HG03469 (cell line): ENCODE data around the gene KIAA1755.

Experiments
- ATAC-seq: cut with Tn5 transposase; IDR thresholded peaks from one replicate; pipeline ENCODE4 v1.9.1; 2021; ENCODE audit warnings: mild to moderate bottlenecking, moderate library complexity, moderate number of reproducible peaks; ENCODE audit not compliant: unreplicated experiment

Gene KIAA1755

DNA sequence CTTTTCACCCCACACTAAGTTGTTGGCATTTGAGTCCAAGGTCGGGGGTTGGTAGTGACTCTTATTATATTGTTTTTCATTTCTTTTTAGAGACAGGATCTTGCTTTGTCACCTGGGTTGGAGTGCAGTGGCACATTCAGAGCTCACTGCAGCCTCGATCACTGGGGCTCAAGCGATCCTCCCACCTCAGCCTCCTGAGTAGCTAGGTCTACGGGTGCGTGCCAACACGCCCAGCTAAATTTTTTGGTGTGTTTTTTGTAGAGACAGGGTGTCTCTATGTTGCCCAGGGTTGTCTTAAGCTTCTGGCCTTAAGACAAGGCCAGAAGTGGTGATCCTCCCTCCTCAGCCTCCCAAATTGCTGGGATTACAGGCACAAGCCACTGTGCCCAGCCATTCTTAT is 70.4 kb downstream of the KIAA1755 start:
- no peak for ATAC-seq

DNA sequence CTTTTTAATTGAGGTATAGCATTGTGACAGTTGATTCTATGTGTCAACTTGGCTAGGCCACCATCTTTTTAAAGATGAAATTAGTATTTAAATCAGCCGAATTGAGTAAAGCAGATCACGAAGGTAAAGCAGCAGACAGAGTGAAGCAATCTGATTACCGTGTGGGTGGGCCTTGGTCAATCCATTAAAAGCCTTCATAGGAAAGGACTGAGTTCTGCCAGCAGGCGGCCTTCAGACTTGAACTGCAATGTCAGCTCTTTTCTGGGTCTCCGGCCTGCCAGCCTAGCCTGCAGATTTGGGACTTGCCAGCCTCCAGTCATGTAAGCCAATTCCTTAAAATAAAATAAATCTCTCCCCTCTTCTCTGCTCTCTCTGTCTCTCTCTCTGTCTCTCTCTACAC is 73.0 kb downstream of the KIAA1755 start:
- ATAC-seq: no peak

DNA sequence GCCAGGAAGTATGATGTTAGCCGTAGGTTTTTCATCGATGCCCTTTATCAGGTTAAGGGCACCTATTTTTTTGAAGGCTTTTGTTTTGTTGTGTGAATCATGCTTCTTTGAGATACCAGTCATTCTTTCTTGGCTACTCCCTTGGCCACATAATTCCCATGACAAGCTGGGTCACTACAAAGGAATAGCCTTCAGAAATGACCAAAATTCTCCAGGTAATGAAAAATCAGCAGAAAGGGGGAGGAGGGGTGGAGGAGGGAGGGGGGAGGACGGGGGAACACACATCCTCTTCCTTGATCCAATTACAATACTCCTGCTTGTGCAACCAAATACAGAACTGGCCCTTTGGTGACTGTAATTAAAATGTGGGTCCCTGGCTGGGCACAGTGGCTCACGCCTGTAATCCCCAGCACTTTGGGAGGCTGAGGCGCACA is 73.7 kb downstream of the KIAA1755 start:
- no peak for ATAC-seq

DNA sequence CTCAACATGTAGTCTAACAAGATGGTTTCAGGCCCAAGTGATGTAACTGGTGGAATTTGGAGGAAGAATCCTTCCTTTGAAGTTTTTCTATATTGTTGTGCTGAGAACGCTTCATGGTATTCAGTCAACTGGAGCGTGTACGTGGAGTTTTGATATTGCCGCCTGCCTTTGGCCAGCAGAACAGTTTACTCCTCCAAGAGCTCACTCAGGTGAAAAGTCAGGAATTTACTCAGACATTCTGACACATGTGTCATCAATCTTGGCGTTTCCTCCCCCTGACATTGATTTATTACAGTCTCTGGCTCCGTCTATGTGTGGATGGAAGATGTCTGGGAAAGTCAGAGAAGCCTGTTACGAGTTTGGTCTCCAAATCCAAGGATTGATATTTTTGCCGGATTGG is 76.4 kb downstream of the KIAA1755 start:
- ATAC-seq: no peak

DNA sequence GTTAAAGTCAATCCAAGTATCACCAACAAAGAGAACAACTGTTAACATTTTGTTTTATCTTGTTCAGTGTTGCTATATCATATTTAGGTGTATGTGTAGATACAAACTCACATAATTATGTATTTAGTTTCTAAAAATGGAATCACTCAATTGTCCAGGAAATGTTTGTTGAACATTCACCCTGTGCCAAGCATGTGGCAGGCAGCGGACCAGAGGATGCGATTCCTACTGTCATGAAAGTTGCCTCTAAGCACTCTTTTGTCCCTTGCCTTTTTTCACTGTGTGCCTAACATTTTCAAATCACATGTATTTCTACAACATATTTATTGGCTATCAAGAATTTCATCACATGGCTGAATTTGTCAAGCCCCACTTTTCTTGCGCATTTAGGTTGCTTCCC is 78.6 kb downstream of the KIAA1755 start:
- ATAC-seq: no peak

DNA sequence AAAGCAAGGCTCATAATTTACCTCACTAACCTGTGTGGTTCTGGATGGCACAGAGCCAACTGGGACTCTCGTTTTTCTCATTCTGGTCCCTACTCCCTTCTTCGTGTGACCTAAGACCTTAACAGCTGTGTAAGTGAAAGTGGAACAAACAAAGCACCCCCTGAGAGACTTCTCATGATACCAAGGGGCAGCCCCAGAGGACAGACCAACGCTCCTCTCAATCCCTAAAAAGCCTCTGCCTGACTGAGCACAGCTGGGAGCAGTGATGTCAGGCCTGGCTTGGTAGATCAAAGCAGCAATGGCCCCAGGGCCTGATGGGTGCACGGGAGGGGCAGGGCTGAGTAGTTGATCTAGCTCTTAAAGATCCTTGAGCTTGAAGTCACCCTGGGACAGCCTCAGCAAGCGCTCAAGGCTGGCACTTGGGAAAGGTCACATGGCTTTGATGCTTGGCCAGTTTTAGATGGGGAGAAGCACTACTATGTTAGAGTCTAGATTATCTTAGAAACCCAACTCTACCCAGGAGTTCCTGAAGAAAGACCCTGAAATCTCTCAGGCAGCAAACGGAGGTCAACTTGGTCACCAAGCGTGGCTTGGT is 79.2 kb downstream of the KIAA1755 start:
- ATAC-seq: peak; percentile 46

DNA sequence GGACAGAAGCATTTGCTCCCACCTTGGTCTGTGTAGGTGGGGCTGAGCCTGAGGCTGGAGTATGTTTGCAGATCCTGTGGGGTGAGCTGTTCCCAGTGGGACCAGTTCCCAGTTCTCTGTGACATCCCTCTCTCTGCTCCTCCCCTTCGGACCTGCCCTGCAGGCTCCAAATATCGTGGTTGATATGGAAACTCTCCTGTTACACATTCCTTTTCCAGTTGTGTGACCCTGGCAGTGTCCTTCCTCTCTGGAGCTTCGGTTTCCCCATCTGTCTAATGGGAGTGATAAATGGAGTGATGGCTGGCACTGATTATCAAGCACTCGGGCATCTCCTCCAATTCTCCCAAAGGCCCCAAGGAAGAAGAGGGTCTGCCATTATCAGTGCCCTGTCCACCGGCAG is 79.8 kb downstream of the KIAA1755 start:
- ATAC-seq: no peak

DNA sequence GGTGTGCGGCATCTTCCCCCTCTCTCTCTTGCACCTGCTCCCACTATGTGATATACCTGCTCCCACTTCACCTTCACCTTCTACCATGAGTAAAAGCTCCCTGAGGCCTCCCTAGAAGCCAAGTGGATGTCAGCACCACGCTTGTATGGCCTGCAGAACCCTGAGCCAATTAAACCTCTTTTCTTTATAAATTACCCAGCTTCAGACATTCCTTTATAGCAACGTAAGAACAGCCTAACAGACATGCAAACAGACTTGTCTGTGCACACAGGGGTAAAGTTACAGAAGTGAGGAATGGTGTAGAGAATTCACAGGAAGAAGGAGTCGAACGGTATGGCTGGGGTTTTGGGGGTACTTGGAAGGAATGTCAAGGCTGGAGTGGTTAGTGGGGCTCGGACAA is 80.7 kb downstream of the KIAA1755 start:
- no peak for ATAC-seq

DNA sequence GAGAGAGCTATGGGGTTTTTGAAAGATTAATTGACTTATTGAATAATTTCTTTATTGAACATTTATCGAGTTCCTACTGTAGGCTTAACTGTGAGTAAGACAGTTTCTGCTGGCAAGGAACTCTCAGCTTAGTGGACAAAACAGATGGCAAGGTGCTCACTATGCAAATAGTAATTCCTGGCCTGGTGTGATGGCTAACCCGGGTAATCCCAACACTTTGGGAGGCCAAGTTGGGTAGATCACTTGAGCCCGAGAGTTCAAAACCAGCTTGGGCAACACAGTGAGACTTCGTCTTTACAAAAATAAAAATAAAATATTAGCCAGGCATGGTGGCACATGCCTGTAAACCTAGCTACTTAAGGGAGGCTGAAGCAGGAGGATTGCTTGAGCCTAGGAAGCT is 82.0 kb downstream of the KIAA1755 start:
- ATAC-seq: no peak

DNA sequence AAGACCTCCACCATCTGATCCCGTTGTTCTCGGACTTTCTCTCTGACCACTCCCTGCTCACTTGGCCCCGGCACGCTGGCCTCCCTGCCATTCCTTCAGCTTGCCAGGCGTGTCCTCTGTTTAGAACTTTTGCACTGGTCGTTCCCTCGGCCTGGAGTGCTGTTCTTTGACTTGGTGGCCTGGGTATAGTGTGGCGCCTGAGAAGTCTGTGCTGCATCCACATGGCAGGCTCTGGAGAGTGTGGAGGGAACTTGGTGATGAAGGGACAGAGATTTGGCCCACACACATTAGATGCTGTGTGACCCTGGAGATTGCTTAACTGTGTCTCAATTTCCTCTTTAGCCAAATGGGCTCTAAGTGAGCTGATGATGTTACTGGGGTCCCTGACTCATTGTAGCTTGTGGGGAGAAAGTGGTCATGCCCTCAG is 82.5 kb downstream of the KIAA1755 start:
- ATAC-seq: no peak

DNA sequence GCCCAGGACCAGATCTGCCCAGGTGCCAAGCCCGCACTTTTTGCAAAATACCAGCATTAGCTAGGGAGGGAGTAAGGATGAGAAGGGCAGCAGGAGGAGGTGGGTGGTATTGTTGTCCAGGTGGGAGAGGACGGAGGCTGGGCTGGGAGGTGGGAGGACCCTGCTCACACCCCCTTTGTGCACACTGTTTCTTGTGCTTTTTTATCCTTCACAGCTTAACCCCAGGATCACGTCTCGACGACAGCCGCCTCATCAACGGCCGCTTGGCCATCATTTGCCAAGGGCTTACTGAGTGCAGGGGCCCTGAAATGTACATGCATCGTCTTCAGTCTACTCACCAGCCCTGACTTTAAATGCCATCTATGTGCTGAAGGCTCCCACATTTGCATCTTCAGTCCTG is 83.3 kb downstream of the KIAA1755 start:
- ATAC-seq: no peak

DNA sequence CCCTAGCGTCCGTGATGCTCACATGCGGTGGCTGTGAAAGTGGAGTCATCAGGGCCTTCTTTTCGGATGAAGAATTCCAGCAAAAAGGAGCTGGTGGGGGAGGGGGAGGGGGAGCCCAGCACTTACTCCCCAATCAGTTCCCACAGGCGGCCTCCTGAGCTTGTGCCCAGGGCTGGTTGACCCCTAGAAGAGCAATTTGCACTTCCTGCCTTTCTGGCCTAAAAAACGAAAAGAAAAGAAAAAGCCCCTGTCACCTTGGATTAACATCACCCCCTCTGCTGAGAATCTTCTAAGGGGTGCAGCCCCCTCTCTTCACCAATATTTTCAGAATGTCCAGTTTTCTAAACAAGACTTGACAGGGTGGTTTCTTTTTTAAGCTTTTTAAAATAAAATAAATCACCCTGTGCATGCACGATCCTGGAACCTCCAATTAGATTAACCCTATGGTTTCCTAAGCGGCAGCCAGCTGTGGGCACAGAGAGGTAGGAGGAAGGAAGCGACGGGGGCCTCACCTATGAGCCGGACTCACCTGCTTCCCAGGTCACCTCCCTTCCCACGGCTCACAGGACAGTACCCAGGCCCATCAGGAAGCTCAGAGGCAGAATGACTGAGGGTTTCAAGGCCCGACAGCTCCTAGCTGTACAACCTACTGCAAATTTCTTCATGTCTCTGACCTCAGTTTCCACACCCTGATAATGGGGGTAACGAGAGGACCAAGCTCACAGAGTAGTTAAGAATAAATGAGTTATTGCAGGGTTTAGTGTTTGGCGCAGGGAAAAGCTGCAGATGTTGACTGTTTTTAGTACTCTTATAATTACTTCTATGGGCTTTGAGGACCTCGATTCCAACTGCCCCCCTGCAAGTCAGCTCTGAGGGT is 85.0 kb downstream of the KIAA1755 start:
- no peak for ATAC-seq

DNA sequence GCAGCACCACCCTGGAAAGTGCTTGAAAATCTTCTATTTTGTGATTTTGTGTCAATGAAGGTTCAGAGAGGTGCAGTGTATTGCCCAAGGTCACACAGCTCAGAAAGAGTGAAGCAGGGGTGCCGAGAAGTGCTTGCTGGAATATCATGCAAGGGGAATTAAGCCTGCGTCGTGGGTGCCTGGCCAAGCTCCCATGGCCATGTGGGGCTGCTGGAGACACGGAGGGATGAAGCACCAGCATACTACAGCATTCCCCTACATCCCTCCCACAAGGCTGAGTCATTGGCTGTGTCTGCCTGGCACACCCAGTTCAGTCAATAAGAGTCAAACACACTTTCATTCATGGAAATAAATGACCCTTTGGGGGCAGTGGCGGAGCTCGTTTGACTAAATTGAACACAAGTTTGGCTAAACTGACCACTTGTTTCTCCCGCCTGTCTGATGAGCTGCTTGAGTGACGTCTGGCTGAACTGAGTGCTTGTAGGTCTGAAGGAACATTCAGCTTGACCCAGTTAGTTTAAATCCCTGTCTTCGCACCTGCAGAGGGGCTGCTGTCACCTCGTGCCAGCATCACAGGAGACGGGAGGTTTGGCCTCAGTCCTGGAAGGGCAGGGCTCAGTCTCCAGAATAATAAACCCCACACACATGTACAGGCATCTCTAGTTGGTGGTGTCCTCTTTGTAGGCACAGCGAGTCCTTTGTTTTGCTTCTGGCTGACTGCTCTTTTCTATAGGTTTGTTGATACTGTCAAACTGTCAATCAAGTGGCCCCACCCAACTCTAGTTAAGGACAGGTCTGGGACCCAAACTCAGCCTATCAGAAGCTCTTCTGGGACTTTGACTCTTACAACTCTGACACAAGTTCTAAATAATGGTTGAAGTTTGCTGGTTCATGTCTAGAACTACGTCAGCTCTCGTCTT is 87.0 kb downstream of the KIAA1755 start:
- ATAC-seq: no peak

DNA sequence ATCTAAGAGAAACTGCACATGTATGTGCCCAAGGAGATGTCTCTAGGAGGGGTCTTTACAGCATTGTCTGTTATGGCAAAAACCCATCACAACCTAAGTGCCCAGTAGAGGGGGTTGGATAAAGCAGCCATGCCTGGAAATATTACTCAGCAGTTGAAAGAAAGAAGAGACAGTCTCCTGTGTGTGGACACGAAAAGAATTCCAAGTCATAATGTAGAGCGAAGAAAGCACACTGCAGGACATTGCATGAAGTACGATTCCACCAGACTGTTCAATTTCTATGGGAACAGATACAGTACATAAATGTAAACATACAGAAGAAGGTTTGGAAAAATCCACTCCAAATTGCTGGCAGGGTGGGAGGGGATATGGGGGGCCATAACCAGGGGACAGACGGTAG is 88.1 kb downstream of the KIAA1755 start:
- ATAC-seq: no peak

DNA sequence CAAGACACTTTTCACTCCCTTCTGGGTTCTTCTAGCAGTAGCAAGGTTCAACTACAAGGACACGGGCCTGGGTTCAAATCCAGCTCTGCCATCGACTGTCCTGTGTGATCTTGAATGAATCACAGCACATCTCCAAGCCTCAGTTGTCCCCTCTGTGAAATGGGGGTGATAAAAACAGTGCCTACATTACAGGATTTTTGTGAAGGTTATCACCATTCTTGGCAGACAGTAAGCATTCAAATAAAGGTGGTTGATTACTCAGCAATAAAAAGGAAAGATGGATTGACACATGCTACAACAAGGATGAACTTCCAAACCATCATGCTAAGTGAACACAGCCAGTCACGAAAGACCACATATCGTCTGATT is 88.9 kb downstream of the KIAA1755 start:
- no peak for ATAC-seq

DNA sequence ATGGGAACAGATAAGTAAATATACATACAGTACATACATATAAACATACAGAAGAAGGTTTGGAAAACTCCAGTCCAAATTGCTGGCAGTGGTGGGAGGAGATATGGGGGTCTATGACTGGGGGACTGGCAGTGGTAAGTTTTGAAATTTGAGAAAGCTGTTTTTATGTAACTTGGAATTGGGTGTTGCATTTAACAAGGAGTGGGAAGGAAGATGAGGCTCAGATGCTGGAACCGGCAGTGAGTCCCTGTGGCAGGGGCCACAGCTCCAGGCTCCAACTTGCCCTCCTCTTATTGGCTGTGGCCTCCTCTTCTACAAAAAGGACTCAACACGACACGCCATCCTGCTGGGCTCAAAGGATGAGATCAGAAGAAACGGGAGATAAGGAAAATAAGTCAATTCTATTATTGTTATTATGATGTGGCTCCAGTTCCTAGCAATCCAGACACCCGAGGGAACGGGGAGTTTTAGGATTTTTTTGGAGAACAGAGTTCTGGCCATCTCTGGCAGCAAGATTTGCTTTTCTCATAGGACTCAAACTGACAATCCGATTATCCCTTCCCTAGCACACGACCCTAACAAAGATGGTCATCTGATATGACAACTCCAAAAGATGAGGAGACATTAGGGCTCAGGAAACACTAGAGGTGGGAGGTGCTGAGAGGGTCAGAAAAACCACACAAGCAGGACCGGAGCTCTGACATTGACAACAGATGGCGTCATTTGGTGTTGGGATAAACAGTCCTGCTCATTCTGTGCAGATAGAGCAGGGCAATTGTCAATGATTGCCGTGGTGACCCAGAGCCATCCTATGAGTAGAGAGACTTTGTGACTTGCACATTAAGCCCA is 89.5 kb downstream of the KIAA1755 start:
- ATAC-seq: no peak

DNA sequence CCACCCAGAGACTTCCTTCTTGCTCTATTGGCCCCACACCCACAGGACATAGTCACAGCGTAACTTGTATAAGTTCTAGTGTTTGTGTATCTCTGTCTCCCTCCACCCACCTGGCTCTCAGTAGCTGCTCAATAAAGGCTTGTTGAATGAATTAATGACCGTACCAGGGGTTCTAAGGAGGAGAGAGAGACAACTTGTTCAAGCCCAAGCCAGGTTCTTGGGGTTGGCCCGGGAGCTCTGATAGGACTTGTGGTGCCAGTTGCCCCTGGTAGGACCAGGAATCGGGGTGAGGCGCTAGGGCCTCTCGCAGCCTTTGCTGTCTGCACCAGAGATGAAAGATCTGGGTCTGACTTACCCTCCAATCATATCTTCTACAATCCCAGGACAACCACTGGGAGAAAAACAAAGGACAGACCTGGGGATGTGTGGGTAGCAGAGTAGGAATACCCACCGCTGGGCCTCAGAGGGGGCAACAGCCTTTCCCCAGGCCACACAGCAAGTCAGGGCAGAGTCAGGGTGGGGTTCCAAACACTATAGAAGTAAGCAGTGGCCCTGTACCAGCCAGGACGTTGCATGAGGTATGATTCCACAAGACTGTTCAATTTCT is 90.2 kb downstream of the KIAA1755 start:
- ATAC-seq: no peak

DNA sequence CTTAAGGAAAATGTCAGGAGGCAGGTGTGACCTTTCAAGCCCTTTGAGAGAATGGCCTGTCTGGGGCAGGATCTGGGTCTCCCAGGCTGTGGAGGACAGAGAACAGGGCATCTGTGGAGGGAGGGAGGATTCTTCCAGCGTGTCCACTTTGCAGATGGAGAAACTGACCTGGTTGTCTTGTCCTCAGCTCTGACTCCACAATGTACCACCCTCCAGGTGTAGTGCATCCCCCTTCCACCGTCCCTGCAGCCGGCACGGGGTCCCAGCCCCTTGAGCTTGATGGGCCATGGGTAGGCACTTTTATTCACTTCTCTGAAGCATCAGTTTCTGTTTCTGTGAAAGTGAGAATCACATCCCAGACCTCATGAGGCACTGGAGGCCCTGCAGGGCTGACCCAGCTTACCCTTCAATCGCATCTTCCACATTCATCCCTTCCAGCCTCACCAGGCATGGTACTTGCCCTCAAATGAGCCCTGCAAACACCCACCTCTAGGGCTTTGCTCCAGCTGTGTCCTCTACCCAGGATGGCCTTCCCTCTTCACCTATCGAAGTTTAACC is 90.8 kb downstream of the KIAA1755 start:
- ATAC-seq: no peak

DNA sequence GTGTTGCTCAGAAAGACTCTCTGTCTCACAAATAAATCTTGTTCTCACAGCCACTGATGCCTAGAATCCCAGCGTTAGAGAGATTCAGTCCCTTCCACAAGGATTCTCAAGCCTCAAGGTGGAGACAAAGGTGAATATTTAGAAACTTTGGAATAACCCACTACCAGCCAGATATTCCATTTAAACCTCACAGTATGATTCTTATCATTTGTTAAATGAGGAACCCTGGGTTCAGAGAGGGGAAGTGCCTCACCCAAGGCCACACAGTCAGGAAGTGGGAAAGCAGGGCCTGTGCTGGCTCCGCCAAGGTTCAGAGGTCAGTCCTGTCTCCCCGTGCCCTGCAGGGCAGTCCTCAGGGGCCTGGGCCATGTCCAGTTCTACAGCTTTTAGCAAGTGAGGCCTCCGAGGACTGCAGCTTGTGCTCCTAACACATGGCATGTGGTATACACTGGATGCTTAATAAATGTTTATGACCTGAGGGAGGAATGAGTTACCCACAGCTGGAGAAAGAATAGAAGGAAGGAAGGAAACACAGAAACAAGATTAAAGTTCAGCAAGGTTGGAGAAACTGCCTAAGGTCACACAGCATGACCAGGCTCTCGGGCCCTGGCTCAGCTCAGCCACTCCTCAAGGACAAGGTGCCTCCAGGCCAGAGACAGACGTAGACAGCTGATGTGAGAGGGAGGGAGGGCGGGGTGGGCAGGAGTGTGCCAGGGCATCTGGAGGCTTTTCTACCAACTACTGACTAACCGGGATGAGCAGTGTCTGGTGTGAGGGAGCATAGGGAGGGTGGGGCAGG is 91.5 kb downstream of the KIAA1755 start:
- ATAC-seq: no peak
